ENCODE results near the gene PRKCH. TPM values are rescaled to one million over a fixed set of nuclear protein-coding genes. Genes with fewer than 3 reads are reported as not detected.

The PRKCH gene
- total RNA-seq, 1 experiment from 2014 or later = 10.3 TPM

- POLR2A ChIA-PET = no interaction called here
- ATAC-seq (no peak), DNase-seq (ENCODE audit: low spot score) (no peak)
- Mint-ChIP-seq H3K36me3 (no peaks in the 10 kb centered on the region), H3K27ac (no peak overlapping the region), H3K4me1 (no peaks in the 10 kb centered on the region), H3K4me3 (no peak overlapping the region), H3K27me3 (ENCODE audit: low read depth) (no peaks in the 10 kb centered on the region), H3K9me3 (no peaks in the 10 kb centered on the region)
- CTCF ChIA-PET = no interaction called here
- TF ChIP-seq ETV6 (CRISPR knock-in tag; IDR thresholded peaks at IDR 0.05) (no peak), MYBL2 (CRISPR knock-in tag; IDR thresholded peaks at IDR 0.05) (no peak)
Measured at GRCh38 chr14:61385002-61385685, 63.8 kb downstream of the PRKCH start.

- no peak overlapping the region for H3K27ac Mint-ChIP-seq
- H3K4me3 Mint-ChIP-seq = no peak overlapping the region
- no peaks in the 10 kb centered on the region for H3K36me3 Mint-ChIP-seq
- no peaks in the 10 kb centered on the region for H3K27me3 Mint-ChIP-seq (ENCODE audit: low read depth)
- H3K4me1 Mint-ChIP-seq = no peaks in the 10 kb centered on the region
- CTCF ChIA-PET = no interaction called here
- TF ChIP-seq MXD4 (CRISPR knock-in tag; IDR thresholded peaks at IDR 0.05; ENCODE audit: borderline replicate concordance) (no peak), ETV6 (CRISPR knock-in tag; IDR thresholded peaks at IDR 0.05) (no peak), NR3C1 (CRISPR knock-in tag; conservative IDR thresholded peaks at IDR 0.05; ENCODE audit: low read depth) (no peak), CTCF (IDR thresholded peaks at IDR 0.05) (no peak)
- TF ChIP-seq, protein P1, sequence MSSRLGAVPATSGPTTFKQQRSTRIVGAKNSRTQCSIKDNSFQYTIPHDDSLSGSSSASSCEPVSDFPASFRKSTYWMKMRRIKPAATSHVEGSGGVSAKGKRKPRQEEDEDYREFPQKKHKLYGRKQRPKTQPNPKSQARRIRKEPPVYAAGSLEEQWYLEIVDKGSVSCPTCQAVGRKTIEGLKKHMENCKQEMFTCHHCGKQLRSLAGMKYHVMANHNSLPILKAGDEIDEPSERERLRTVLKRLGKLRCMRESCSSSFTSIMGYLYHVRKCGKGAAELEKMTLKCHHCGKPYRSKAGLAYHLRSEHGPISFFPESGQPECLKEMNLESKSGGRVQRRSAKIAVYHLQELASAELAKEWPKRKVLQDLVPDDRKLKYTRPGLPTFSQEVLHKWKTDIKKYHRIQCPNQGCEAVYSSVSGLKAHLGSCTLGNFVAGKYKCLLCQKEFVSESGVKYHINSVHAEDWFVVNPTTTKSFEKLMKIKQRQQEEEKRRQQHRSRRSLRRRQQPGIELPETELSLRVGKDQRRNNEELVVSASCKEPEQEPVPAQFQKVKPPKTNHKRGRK (CRISPR knock-in tag; IDR thresholded peaks at IDR 0.05; ENCODE audit: borderline replicate concordance) = no peak
- H3K9me3 Mint-ChIP-seq = no peaks in the 10 kb centered on the region
- ATAC-seq (no peak), DNase-seq (ENCODE audit: low spot score) (no peak)
- POLR2A ChIA-PET = interaction anchor here (0.5 kb wide), 1 partner anchor 63 kb away, joined by 4 read pairs; no protein-coding TSS in a partner anchor
Measured at GRCh38 chr14:61386173-61386772, 64.9 kb downstream of the PRKCH start.

- H3K27ac Mint-ChIP-seq = no peak overlapping the region
- no peak for ATAC-seq
- CTCF ChIA-PET = no interaction called here
- H3K9me3 Mint-ChIP-seq = no peaks in the 10 kb centered on the region
- H3K4me1 Mint-ChIP-seq = no peaks in the 10 kb centered on the region
- no peak for DNase-seq (ENCODE audit: low spot score)
- no peak for TF ChIP-seq MAX (CRISPR knock-in tag; IDR thresholded peaks at IDR 0.05)
- TF ChIP-seq ZNF396 (CRISPR knock-in tag; IDR thresholded peaks at IDR 0.05; ENCODE audit: borderline replicate concordance) = no peak
- no peak overlapping the region for H3K4me3 Mint-ChIP-seq
- H3K27me3 Mint-ChIP-seq (ENCODE audit: low read depth) = no peaks in the 10 kb centered on the region
- no peaks in the 10 kb centered on the region for H3K36me3 Mint-ChIP-seq
- POLR2A ChIA-PET = no interaction called here
Measured at GRCh38 chr14:61387076-61387475, 65.7 kb downstream of the PRKCH start.

DNA sequence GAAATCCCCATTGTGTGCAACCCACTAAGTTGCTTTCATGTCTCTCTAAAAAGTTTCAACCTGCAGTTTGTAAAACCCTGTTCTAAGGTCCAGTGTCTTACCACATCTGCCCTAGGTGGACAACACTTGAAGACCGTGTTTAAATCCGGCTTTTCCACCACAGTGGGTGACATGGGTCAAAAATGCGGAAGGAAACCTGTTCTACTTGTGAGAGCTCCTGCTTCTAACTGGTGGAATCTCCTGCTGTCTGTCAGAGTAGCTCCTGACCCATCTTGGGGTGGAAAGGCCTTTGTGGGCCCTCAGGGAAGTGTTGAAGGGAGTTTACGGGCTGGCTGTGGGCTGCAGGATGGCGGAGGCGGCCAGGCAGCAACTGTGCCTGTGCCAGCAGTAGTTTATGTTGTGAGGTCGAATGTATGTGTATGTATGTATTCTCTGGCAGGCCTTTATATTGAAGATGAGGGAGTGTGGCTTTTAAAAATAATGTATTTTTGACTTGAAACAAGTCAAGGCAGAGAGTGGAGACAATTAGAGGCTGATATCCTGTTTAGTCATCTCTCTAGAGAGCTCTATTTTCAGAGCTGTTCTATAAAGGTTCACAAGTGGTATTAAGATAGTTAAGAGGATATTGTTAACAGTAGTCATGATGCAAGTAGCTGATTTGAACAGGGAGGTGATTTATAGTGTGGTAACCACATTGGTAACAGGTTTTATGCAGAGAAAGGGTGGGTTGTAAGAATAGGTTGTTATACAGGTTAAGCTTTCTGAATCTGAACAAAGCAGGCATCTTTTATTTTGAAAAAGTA is 67.0 kb downstream of the PRKCH start:
- Mint-ChIP-seq H3K9me3 (no peaks in the 10 kb centered on the region), H3K27me3 (ENCODE audit: low read depth) (no peaks in the 10 kb centered on the region), H3K4me3 (no peak overlapping the region), H3K27ac (no peak overlapping the region), H3K4me1 (no peaks in the 10 kb centered on the region), H3K36me3 (no peaks in the 10 kb centered on the region)
- no peak; the same call in 1 of the 2 replicates for ATAC-seq
- ChIA-PET CTCF (interaction anchor here (1.2 kb wide), 1 partner anchor 30 kb away, joined by 3 read pairs; no protein-coding TSS in a partner anchor), POLR2A (interaction anchor here (1.0 kb wide), 1 partner anchor 12 kb away, joined by 3 read pairs; no protein-coding TSS in a partner anchor)
- TF ChIP-seq ATF6 (CRISPR knock-in tag; IDR thresholded peaks at IDR 0.05) (no peak), ZNF232 (CRISPR knock-in tag; IDR thresholded peaks at IDR 0.05) (no peak), ZNF263 (CRISPR knock-in tag; IDR thresholded peaks at IDR 0.05; ENCODE audit: low read depth) (no peak), ZNF671 (CRISPR knock-in tag; IDR thresholded peaks at IDR 0.05) (no peak), NFATC4 (CRISPR knock-in tag; IDR thresholded peaks at IDR 0.05) (no peak), IRF2 (CRISPR knock-in tag; IDR thresholded peaks at IDR 0.05; ENCODE audit: borderline replicate concordance, low read depth) (no peak)
- TF ChIP-seq, protein P1 (CRISPR knock-in tag; IDR thresholded peaks at IDR 0.05; ENCODE audit: borderline replicate concordance) = no peak
- DNase-seq (ENCODE audit: low spot score) = no peak

Data from WTC11 (cell line).